Neuron (in vitro differentiated cells): ENCODE results near the gene RNGTT.

ENCODE experiments used
- H2AFZ ChIP-seq: one replicate; pipeline ENCODE4 v1.6.1; 2013; ENCODE audit warnings: low read depth, mild to moderate bottlenecking, inconsistent platforms, low read length, moderate library complexity
- H3K27me3 ChIP-seq: one replicate; pipeline ENCODE4 v1.6.1; 2013; ENCODE audit warnings: low read length; ENCODE audit not compliant: insufficient read depth
- H3K36me3 ChIP-seq: one replicate; pipeline ENCODE4 v1.6.1; 2013; ENCODE audit warnings: low read length; ENCODE audit not compliant: insufficient read depth
- H3K4me1 ChIP-seq: one replicate; pipeline ENCODE4 v1.6.1; 2013; ENCODE audit warnings: low read length; ENCODE audit not compliant: insufficient read depth
- H3K4me3 ChIP-seq: 2 replicates; pipeline ENCODE4 v1.5.1; 2013; ENCODE audit warnings: mild to moderate bottlenecking, low read length, moderate library complexity
- H3K9me3 ChIP-seq: one replicate; pipeline ENCODE4 v1.6.1; 2013; ENCODE audit warnings: low read length

RNGTT gene

DNA sequence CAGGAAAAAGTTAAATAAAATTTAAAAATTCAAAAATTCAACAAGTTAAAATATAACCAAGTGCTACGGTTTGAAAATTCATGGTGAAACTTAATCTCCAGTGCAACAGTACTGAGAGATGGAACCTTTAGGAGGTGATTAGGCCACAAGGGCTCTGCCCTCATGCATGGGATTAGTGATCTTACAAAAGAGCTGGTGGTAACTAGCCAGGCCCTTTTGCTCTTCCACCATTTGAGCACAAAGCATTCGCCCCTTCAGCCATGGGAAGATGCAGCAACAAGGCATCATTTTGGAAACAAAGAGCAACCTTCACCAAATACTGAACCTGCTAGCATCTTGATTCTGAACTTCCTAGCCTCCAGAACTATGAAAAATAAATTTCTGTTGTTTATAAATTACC is 80.9 kb downstream of the RNGTT start:
- no peaks in the 10 kb centered on the region for H3K9me3 ChIP-seq
- H3K4me1 ChIP-seq = no peaks in the 10 kb centered on the region
- no peak overlapping the region for H2AFZ ChIP-seq
- peaks cover 13% of the 10 kb centered on the region for H3K36me3 ChIP-seq
- H3K27me3 ChIP-seq = no peaks in the 10 kb centered on the region
- H3K4me3 ChIP-seq = no peak overlapping the region

DNA sequence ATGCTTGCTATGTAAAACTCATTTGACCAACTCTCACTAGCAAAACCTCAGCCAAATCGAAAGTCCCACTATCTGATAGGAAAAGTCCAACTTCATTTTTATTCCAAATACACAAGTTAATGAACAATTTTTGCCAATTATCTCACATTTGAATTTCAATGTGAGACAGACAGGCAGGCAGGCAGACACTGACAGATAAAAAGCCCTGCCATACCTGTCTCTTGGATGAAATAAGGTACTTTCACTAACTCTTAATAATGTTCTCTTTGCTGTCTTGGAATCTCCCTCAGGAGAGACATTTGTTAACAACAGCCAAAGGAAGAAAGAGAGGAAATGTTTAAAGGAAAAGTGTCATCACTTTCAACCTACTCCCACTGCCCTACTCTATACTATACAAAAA is 82.0 kb downstream of the RNGTT start:
- no peaks in the 10 kb centered on the region for H3K9me3 ChIP-seq
- no peak overlapping the region for H2AFZ ChIP-seq
- H3K4me1 ChIP-seq = no peaks in the 10 kb centered on the region
- no peak overlapping the region for H3K4me3 ChIP-seq
- peaks cover 6% of the 10 kb centered on the region for H3K36me3 ChIP-seq
- H3K27me3 ChIP-seq = no peaks in the 10 kb centered on the region

DNA sequence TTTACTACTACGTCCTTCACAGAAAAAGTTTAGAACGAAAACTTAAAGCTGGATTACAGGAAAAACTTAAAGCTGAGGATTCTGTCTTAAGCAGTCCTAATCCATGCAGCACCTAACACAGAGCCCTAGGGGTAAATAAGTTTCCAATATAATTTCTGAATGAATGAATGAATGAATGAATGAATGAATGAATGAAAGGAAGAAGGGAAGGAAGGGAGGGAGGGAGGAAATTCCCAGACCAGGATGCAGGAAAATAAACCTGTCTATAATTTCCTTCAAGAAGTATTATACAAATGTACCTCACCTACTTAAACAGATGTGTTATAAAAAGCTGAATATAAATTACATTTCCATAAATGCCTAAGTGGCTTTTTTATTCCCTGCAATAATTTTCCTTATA is 83.4 kb downstream of the RNGTT start:
- H2AFZ ChIP-seq = no peak overlapping the region
- H3K27me3 ChIP-seq = no peaks in the 10 kb centered on the region
- H3K4me1 ChIP-seq = no peaks in the 10 kb centered on the region
- peaks cover 4% of the 10 kb centered on the region for H3K36me3 ChIP-seq
- H3K4me3 ChIP-seq = no peak overlapping the region
- no peaks in the 10 kb centered on the region for H3K9me3 ChIP-seq

DNA sequence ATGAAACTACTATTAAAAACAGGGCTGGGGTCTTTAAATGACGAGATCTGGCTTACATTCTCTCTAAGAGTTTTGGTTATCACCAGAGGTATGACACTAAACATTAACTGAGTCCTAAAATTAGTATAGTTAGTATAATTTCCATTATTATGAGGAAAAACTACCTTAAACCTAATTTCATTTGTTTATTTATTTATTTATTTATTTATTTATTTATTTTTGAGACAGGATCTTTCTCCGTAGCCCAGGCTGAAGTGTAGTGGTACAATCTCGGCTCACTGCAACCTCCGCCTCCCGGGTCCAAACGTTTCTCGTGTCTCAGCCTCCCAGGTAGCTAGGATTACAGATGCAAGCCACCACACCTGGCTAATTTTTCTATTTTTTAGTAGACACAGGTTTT is 85.5 kb downstream of the RNGTT start:
- Histone ChIP-seq H2AFZ (no peak overlapping the region), H3K4me1 (no peaks in the 10 kb centered on the region), H3K27me3 (no peaks in the 10 kb centered on the region), H3K9me3 (no peaks in the 10 kb centered on the region), H3K36me3 (no peaks in the 10 kb centered on the region), H3K4me3 (no peak overlapping the region)

DNA sequence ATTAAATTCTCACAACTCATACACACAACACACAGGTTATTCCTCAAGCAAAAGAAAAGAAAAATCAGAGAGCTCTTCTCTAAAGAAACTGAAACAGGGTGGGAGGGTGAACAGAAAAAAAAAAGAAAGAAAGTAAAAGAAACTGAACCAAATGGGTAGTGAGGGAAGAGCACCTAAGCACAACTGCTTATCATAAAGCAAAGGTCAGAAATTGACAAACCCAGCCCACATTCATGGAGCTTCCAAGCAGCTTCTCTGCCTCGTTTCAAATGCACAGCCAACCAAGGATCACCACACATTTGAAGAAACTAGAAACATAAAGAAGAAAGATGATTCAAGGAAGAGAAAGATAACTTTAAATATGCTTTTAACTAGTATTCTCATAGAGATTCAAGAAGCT is 90.5 kb downstream of the RNGTT start:
- Histone ChIP-seq H3K9me3 (no peaks in the 10 kb centered on the region), H3K36me3 (no peaks in the 10 kb centered on the region), H3K27me3 (no peaks in the 10 kb centered on the region), H2AFZ (no peak overlapping the region), H3K4me3 (no peak overlapping the region), H3K4me1 (peaks cover 1% of the 10 kb centered on the region)

DNA sequence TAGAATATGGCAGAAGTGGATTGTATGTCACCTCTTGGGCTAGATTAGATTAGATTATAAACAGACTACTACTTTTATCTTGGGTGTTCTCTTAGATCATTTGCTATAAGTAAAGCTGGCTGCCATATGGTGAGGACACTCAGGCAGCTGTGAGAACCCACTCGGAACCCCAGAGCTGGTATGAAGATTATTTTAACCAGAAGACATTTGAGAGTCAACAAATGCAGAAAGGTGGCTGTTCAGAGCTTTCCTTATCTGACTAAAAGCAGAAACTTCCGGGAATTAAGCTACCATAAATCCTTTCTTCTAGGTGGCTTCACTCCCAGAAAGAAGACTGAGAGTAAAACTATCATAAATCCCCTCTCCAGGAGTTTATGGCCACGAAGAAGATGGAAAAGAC is 91.9 kb downstream of the RNGTT start:
- H3K27me3 ChIP-seq = no peaks in the 10 kb centered on the region
- no peaks in the 10 kb centered on the region for H3K36me3 ChIP-seq
- H2AFZ ChIP-seq = no peak overlapping the region
- H3K4me1 ChIP-seq = peaks cover 1% of the 10 kb centered on the region
- H3K9me3 ChIP-seq = no peaks in the 10 kb centered on the region
- no peak overlapping the region for H3K4me3 ChIP-seq

DNA sequence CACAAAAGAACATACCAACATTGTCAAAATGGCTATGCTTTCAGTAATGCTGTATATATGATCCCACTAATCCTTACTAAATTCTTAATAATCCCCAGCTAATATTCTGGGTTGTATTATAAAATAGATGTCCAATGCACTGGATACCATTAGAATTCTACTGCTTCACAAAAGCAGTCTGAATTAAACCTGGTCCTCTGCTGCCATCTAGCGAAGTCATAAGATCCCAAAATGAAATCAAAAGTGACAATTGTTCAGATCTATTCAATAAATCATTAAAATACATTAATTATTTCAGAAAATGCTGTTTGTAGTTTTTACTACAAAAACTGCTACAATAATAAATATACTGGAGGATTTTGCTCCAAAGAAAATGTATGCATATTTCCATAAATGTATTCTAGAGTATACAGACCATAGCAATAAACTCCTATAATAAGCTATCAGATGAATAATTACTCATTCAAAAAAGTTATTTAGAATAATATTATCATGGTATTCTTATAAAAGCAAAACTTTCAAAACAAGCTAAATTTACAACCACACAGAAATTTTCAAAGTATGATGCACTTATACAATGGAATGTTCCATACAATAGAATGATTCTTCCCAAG is 92.6 kb downstream of the RNGTT start:
- H3K4me1 ChIP-seq = peaks cover 1% of the 10 kb centered on the region
- no peaks in the 10 kb centered on the region for H3K9me3 ChIP-seq
- H2AFZ ChIP-seq = no peak overlapping the region
- H3K36me3 ChIP-seq = peaks cover 3% of the 10 kb centered on the region
- H3K27me3 ChIP-seq = no peaks in the 10 kb centered on the region
- H3K4me3 ChIP-seq = no peak overlapping the region

DNA sequence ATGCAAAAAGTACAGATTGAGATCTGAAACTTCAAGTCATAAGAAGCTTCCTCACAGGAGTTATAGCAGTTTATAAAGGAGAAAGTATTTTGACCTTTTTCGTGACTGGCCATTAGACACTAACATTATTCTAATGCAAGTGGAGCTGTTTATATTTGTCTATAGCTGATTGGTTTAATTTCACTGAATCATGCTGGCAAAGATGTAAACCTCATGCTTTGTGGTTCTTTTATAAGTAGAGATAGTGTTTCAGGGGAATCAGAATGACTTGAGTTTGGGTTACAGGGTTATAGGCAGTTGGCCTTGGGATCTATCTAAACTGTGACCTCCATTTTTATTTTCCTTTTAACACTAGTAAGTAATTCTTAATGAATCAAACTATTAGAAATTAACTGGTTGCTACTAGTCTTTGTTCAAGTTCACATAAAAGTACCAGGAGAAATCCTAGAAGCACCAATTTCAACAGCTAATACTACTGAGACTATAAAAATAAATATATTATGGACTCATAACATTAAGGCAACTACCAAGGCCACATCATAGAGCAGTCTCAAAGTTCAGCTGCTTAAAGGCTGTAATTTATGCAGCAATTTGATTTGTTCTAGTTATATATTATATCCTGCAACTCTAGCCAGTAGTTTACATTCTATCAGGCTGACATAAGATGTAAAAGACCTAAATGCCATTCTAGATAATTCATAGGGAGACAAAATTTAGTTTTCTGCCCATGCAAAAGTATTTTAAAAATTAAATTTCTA is 94.0 kb downstream of the RNGTT start:
- Histone ChIP-seq H3K27me3 (no peaks in the 10 kb centered on the region), H3K4me3 (no peak overlapping the region), H2AFZ (no peak overlapping the region), H3K4me1 (peaks cover 1% of the 10 kb centered on the region), H3K9me3 (no peaks in the 10 kb centered on the region), H3K36me3 (peaks cover 5% of the 10 kb centered on the region)

DNA sequence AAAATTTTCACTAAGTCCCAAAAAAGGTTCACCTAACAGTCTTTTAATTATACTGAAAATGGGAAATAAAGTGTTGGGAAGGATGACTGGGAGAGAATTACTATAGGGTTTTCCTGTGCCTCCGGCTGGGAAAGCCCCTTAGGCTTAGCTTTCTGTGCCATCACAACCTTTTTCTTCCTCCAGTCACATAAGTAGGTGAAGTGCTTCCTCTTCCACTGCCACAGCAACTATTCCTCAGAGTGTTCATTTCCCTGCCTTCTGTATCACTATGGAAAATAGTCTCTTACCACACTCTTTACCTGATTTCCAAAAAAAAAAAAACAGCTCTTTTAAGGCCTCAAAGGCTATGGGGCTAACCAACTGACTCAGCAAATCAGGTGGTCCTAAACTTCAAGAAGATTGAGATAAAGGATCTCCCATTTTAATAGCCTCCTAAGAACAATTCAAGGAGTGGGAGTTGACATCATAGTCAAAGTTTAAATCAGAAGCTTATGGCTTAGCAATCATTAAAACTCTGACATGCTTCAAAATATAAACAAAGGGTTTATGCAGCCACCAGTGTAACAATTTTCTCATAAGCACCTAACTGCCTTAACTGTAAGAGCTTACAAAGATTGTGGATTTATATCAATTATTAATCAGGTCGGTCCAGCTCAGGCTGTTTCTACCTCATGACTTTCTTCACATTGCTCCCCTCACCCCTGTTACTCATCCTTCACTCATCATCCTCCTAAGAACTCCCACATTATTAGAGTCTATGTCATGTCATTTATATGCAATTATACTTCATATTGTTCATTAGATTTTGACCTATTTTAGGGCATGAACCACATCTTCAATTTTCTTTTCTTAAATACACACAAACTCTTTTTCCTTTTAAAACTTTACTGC is 95.3 kb downstream of the RNGTT start:
- no peak overlapping the region for H2AFZ ChIP-seq
- no peaks in the 10 kb centered on the region for H3K27me3 ChIP-seq
- H3K4me3 ChIP-seq = no peak overlapping the region
- H3K4me1 ChIP-seq = peaks cover 1% of the 10 kb centered on the region
- H3K9me3 ChIP-seq = no peaks in the 10 kb centered on the region
- peaks cover 6% of the 10 kb centered on the region for H3K36me3 ChIP-seq

DNA sequence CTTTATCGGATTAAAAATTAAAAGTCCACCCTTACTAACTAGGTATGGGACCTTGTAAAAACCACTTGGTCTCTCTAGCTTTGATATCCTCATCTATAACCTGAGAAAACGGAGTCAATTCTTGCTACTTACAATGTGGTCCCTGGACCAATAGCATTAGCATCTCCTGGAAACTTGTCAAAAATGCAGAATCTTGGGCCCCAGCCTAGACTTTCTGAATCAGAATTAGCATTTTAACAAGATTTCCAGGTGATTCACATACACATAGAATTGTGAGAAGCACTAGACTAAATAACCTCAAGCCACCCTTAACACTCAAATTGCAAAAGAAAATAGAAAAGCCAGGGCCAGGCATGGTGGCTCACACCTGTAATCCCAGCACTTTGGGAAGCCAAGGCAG is 96.6 kb downstream of the RNGTT start:
- Histone ChIP-seq H2AFZ (no peak overlapping the region), H3K4me1 (peaks cover 1% of the 10 kb centered on the region), H3K9me3 (no peaks in the 10 kb centered on the region), H3K36me3 (peaks cover 6% of the 10 kb centered on the region), H3K27me3 (no peaks in the 10 kb centered on the region), H3K4me3 (no peak overlapping the region)

DNA sequence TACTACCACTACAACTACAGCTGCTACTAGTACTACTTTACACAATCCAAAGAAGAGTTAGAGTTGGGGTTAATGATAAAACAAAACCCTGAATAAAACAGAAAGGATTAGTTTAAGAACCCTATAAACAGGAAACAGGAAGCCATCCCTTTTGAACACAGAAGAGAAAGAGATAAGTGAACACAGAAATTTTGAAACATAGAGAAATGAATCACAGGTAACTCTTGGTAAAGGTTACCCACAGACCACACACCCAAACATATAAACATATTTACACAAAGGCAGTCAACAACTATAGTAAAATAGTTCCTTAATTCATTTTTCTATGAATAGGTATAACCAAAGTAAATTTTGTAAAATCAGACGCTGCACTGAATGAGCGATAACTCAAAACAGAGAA is 98.1 kb downstream of the RNGTT start:
- Histone ChIP-seq H2AFZ (no peak overlapping the region), H3K4me3 (no peak overlapping the region), H3K36me3 (peaks cover 6% of the 10 kb centered on the region), H3K9me3 (no peaks in the 10 kb centered on the region), H3K4me1 (no peaks in the 10 kb centered on the region), H3K27me3 (no peaks in the 10 kb centered on the region)

DNA sequence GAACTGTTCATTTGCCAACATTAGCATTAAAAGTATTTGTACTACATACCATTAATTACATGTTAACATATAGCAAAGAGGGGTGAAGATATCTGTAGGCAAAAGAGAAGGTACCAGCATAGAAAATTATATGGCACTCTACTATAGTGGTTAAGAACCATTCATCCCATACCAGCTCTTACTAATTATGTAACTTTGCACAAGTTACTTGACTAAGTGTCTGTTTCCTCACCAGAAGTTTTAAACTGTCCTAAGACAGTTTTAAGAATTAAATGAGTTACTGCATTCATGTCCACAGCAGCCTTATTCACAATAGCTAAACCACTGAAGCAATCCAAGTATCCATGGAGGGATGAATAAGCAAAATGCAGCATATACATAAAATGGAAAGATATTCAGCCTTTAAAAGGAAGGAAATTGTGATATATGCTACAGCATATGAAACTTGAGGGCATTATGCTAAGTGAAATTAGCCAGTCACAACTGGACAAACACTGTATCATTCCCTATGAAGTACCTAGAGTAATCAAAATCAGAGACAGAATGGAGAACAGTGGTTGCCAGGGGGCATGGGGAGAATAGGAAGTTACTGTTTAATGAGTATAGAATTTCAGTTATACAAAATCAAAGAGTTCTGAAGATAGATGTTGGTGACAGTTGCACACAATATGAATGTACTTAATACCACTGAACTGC is 98.9 kb downstream of the RNGTT start:
- Histone ChIP-seq H2AFZ (no peak overlapping the region), H3K4me3 (no peak overlapping the region), H3K27me3 (no peaks in the 10 kb centered on the region), H3K4me1 (no peaks in the 10 kb centered on the region), H3K9me3 (no peaks in the 10 kb centered on the region), H3K36me3 (peaks cover 6% of the 10 kb centered on the region)

DNA sequence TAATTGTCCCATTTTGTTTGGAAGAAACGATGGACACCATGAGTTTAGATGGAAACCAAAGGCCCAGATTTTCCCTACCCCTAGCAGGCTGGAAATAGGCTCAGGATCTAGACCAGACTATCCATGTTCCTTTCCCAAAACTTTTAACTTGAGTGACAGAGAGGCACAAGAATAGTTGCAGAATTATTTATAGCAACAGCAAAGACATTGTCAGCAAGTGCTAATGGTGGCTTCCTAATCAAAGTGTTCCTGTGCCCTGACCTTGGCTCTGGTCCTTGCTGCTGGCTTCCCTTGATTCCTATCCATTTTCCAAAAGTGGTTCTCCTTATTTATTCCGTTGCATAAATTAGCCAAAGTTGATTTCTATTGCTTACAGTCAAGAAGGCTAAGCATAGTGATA is 103.1 kb downstream of the RNGTT start:
- no peaks in the 10 kb centered on the region for H3K4me1 ChIP-seq
- no peaks in the 10 kb centered on the region for H3K27me3 ChIP-seq
- no peak overlapping the region for H2AFZ ChIP-seq
- H3K9me3 ChIP-seq = no peaks in the 10 kb centered on the region
- peaks cover 2% of the 10 kb centered on the region for H3K36me3 ChIP-seq
- no peak overlapping the region for H3K4me3 ChIP-seq
